DMS 273 treated with DMSO at 0.1 percent for 48 hours (cell line): Measurements from ENCODE around the gene TRIP13.
A peak's percentile ranks its signal among the peaks of the same experiment; 100 is the strongest.
"Not testable (repeated sequence)": the region's sequence is repeated elsewhere in the genome, so short reads cannot be mapped to it uniquely, and the experiment has no call there.

Experiments used
- DNase-seq: peaks from one replicate; lab custom pipeline; 2025; lab: John Stamatoyannopoulos, UW

TRIP13 gene

GRCh38 chr5:919356-920000, 26.8 kb downstream of the TRIP13 start:
- no peak for DNase-seq

DNA sequence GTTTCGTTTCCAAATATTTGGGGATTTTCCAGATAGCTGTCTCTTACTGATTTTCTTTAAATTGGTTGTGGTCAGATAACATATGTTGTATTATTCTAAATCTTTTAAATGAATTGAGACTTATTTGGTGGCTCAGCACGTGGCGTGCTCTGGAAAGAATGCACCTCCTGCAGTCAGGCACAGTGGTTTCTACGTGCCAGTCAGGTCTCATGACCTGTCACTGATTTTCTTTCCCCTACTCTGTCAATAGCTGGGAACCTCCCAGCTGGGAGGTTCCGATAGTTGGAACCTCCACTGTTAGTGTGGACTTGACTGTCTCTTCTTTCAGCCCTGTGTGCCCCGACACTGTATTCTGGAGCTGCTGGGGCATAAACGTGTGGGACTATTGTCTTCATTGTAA, 27.6 kb downstream of the TRIP13 start:
- no peak for DNase-seq

DNA sequence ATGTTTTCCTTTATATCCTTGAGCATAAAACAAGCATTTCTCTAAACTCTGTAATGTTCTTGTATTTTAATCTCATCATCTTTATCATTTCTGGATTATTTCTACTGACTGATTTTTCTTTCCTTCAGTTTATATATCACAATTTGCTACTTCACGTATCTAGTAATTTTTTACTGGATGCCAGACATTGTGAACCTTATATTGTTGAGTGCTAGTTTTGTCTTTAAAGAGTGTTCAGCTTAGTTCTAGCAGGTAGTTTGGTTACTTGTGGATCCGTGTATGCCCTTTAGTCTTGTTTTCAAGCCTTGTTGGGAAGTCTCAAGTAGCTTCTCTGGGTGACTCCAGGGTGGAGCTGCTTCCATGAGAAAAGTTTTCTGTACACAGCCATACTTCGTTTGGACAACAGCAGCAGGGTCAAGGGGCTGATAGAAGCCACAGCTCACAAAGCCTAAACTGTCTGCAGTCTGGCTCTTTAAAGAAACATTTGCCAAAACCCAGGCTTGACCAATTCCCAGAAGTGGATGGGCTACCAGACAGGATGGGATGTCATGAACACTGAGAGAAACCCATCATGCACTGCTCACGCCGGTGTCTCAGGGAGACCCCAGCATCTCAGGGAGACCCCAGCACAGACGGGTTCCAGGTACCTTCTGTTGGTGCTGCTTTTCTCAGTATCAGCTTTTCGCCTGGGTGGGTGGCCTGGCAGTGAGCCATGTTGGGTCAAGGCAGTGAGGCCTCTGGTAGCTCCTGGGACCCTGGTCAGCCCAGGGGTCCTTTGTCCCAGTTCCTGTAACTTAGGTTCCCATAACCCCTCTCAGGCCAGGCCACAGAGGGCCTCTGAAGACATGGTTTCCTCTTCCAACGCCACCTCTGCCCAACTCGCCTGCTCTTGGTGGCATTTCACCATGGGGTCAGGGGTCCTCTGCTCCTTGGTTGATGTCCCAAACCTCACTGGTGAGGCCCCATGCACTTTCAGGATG, 29.1 kb downstream of the TRIP13 start:
- no peak for DNase-seq

- DNase-seq: no peak
Observed at GRCh38 chr5:922436-923280, 30.0 kb downstream of the TRIP13 start.

GRCh38 chr5:923281-923873, 30.7 kb downstream of the TRIP13 start:
- peak; percentile 20 for DNase-seq

GRCh38 chr5:926417-927171, 33.9 kb downstream of the TRIP13 start:
- no peak for DNase-seq

- DNase-seq: no peak
Observed at GRCh38 chr5:927172-928015, 34.7 kb downstream of the TRIP13 start.

- not testable (repeated sequence) for DNase-seq
Observed at GRCh38 chr5:929182-929581, 36.5 kb downstream of the TRIP13 start.

GRCh38 chr5:929596-929995, 36.9 kb downstream of the TRIP13 start:
- DNase-seq: no peak

DNA sequence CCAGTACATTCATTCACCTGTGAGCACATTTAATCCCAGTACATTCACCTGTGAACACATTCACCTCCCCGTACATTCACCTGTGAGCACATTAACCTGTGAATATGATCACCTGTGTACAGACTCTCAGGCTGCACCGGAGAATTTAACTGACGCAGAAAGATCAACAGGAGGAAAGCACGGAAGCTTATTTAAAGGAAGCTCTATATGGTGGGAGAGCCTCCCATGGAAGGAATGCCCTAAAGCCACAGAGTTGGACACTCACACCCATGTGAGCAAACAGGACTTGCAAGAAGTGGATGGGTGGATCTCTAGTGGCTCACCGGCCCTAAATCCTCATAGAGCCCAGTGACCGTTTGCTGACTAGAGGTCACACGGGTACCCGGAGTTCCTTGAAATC, 38.2 kb downstream of the TRIP13 start:
- no peak for DNase-seq

DNA sequence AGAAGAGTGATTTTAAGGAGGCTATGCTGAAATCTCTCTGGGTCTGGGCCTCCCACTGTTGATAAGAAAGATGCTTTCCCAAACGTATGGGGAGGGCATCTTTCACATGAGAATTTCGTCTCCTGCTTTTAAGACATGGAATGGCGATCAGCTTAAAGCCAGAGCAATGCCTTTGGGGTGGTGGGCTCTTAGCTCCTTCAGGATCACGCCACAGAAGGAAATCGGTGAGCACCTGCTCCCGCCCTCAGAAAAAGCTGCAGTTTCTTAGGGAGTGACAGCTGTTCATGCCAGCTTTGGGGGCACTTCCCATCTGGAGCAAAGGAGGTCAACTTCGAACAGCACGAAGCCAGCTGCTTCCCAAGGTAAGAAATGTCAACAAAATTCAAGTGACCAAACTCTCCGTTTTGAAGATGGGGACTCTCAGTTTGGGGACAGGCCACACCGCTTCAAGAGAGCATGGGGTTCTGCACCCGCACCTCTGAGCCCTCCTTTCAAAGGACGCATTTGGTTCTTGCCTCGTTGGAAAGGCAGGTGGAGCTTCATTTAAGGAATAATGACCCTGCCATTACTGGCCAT, 39.0 kb downstream of the TRIP13 start:
- DNase-seq: peak; percentile 13

GRCh38 chr5:932151-932627, 39.5 kb downstream of the TRIP13 start:
- no peak for DNase-seq

GRCh38 chr5:932628-933250, 40.1 kb downstream of the TRIP13 start:
- DNase-seq: no peak

DNA sequence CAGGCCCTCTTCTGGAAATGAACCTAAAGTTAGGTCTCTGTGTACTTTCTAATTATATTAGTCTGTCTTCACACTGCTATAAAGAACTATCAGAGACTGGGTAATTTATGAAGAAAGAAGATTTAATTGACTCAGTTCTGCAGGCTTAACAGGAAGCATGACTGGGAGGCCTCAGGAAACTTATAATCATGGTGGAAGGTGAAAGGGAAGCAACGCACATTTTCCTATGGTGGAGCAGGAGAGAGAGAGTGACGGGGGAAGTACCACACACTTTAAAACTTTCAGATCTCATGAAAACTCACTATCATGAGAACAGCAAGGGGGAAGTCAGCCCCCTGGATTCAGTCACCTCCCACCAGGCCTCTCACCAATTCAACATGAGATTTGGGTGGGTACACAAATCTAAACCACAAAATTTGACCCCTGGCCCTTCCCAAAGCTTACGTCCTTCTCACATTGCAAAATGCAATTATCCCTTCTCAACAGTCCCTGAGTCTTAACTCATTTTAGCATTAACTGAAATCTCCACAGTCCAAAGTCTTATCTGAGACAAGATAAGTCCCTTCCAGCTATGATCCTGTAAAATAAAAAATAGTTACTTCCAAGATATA, 40.7 kb downstream of the TRIP13 start:
- DNase-seq: no peak

DNA sequence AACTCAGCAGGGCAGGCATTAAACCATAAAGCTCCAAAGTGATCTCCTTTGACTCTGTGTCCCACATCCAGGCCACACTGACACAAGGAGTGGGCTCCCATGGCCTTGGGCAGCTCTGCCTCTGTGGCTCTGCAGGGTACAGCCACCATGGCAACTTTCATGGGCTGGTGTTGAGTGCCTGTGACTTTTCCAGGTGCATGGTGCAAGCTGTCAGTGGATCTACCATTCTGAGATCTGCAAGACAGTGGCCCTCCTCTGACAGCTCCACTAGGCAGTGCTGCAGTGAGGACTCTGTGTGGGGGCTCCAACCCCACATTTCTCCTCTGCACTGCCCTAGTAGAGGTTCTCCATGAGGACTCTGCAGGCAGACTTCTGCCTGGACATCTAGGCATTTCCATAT, 41.3 kb downstream of the TRIP13 start:
- DNase-seq: not testable (repeated sequence)

GRCh38 chr5:934381-934967, 41.8 kb downstream of the TRIP13 start:
- not testable (repeated sequence) for DNase-seq

DNA sequence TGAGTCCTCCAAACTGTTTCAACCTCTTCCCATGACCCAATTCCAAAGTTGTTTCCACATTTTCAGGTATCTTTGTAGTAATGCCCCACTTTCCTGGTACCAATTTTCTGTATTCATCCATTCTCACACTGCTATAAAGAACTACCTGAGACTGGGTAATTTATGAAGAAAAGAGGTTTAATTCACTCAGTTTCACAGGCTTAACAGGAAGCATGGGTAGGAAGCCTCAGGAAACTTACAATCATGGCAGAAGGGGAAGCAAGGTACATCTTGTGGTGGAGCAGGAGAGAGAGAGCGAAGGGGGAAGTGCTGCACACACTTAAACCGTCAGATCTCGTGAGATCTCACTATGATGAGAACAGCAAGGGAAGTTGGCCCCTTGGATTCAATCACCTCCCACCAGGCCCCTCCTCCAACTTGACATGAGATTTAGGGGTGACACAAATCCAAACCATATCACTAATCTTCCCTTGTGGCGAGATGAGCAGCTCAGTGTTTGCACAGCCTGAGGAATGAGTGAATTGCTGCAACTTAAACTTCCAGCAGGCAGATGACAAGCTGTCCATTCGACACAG, 42.9 kb downstream of the TRIP13 start:
- no peak for DNase-seq
